H9 (cell line): ENCODE results near the gene TCF7L2. TPM values are rescaled to one million over a fixed set of nuclear protein-coding genes. Genes with fewer than 3 reads are reported as not detected.

ENCODE experiments used
- DNase-seq: peaks from one replicate; pipeline ENCODE4 v3.0.0-alpha.2; 2017
- H2AFZ ChIP-seq: one replicate; pipeline ENCODE4 v1.6.1; 2013; ENCODE audit warnings: mild to moderate bottlenecking, low read length, control low read depth, moderate library complexity
- H2AK5ac ChIP-seq: 2 replicates; pipeline ENCODE4 v1.6.1; 2013; ENCODE audit warnings: low read length, control low read depth, mixed read lengths; ENCODE audit not compliant: insufficient read length
- H2BK120ac ChIP-seq: one replicate; pipeline ENCODE4 v1.6.1; 2013; ENCODE audit warnings: low read depth, mild to moderate bottlenecking, low read length, control low read depth, inconsistent platforms; ENCODE audit not compliant: poor library complexity, severe bottlenecking
- H2BK12ac ChIP-seq: 2 replicates; pipeline ENCODE4 v1.6.1; 2013; ENCODE audit warnings: low read length, control low read depth, mixed read lengths, low read depth; ENCODE audit not compliant: insufficient read length
- H2BK15ac ChIP-seq: 2 replicates; pipeline ENCODE4 v1.6.1; 2013; ENCODE audit warnings: low read depth, low read length, control low read depth
- H2BK20ac ChIP-seq: one replicate; pipeline ENCODE4 v1.6.1; 2013; ENCODE audit warnings: low read depth, mild to moderate bottlenecking, low read length, control low read depth, inconsistent platforms; ENCODE audit not compliant: poor library complexity, severe bottlenecking
- H2BK5ac ChIP-seq: 2 replicates; pipeline ENCODE4 v1.6.1; 2013; ENCODE audit warnings: low read length, control low read depth, mixed read lengths; ENCODE audit not compliant: insufficient read length
- H3K14ac ChIP-seq: 2 replicates; pipeline ENCODE4 v1.6.1; 2013; ENCODE audit warnings: low read length, control low read depth; ENCODE audit not compliant: insufficient read depth
- H3K18ac ChIP-seq: 2 replicates; pipeline ENCODE4 v1.6.1; 2013; ENCODE audit warnings: low read depth, mild to moderate bottlenecking, mixed read lengths, low read length, control low read depth; ENCODE audit not compliant: insufficient read length
- H3K23ac ChIP-seq: 2 replicates; pipeline ENCODE4 v1.6.1; 2013; ENCODE audit warnings: low read length, control low read depth, mixed read lengths, low read depth; ENCODE audit not compliant: insufficient read length
- H3K23me2 ChIP-seq: 2 replicates; pipeline ENCODE4 v1.6.1; 2013; ENCODE audit warnings: low read depth, mild to moderate bottlenecking, mixed read lengths, low read length, control low read depth; ENCODE audit not compliant: insufficient read length, poor library complexity, severe bottlenecking
- H3K27ac ChIP-seq: 2 replicates; pipeline ENCODE4 v1.5.1; 2013; ENCODE audit warnings: low read length, control low read depth, mixed read lengths, low read depth; ENCODE audit not compliant: insufficient read length
- H3K27me3 ChIP-seq: 2 replicates; pipeline ENCODE4 v1.6.1; 2013; ENCODE audit warnings: low read length, control low read depth, inconsistent platforms; ENCODE audit not compliant: insufficient read depth
- H3K4ac ChIP-seq: 2 replicates; pipeline ENCODE4 v1.6.1; 2013; ENCODE audit warnings: low read depth, mild to moderate bottlenecking, control low read depth, inconsistent platforms, low read length, moderate library complexity
- H3K4me1 ChIP-seq: 2 replicates; pipeline ENCODE4 v1.6.1; 2013; ENCODE audit warnings: low read length, control low read depth, inconsistent platforms; ENCODE audit not compliant: insufficient read depth
- H3K4me2 ChIP-seq: 2 replicates; pipeline ENCODE4 v1.6.1; 2013; ENCODE audit warnings: low read length, control low read depth, mixed read lengths; ENCODE audit not compliant: insufficient read length, insufficient read depth
- H3K56ac ChIP-seq: 2 replicates; pipeline ENCODE4 v1.6.1; 2013; ENCODE audit warnings: low read depth, mild to moderate bottlenecking, mixed read lengths, low read length, control low read depth; ENCODE audit not compliant: insufficient read length
- H3K79me1 ChIP-seq: 2 replicates; pipeline ENCODE4 v1.6.1; 2013; ENCODE audit warnings: low read depth, mild to moderate bottlenecking, moderate library complexity, low read length, control low read depth, inconsistent platforms; ENCODE audit not compliant: insufficient read depth, poor library complexity, severe bottlenecking
- H3K79me2 ChIP-seq: 2 replicates; pipeline ENCODE4 v1.6.1; 2013; ENCODE audit warnings: low read length, control low read depth, inconsistent platforms; ENCODE audit not compliant: insufficient read depth
- H3K9ac ChIP-seq: 2 replicates; pipeline ENCODE4 v1.6.1; 2013; ENCODE audit warnings: low read length, control low read depth, mixed read lengths; ENCODE audit not compliant: insufficient read length; ENCODE audit errors: extremely low read depth
- H3K9me3 ChIP-seq: one replicate; pipeline ENCODE4 v1.6.1; 2013; ENCODE audit warnings: low read depth, low read length, inconsistent platforms; ENCODE audit not compliant: control insufficient read depth
- H3T11ph ChIP-seq: one replicate; pipeline ENCODE4 v1.6.1; 2013; ENCODE audit warnings: mild to moderate bottlenecking, low read length, control low read depth, inconsistent platforms
- H4K20me1 ChIP-seq: one replicate; pipeline ENCODE4 v1.6.1; 2013; ENCODE audit not compliant: control insufficient read depth, insufficient read length, insufficient read depth
- H4K5ac ChIP-seq: 2 replicates; pipeline ENCODE4 v1.6.1; 2013; ENCODE audit warnings: low read depth, mild to moderate bottlenecking, mixed read lengths, low read length, control low read depth; ENCODE audit not compliant: insufficient read length
- H4K8ac ChIP-seq: replicated peaks from 2 replicates; pipeline ENCODE4 v1.6.1; 2013; ENCODE audit warnings: low read length, control low read depth, mixed read lengths, low read depth; ENCODE audit not compliant: insufficient read length
- H4K91ac ChIP-seq: 2 replicates; pipeline ENCODE4 v1.6.1; 2013; ENCODE audit warnings: low read depth, mild to moderate bottlenecking, moderate library complexity, mixed read lengths, low read length, control low read depth; ENCODE audit not compliant: insufficient read length
- H3K27ac Mint-ChIP-seq, 3 experiments: 2 replicates in 2 of 3; 3 replicates in 1 of 3; pipeline ENCODE4 v1.8.0; 2020 to 2021; ENCODE audit warnings: mixed read lengths in 3 of 3, mild to moderate bottlenecking in 1 of 3, moderate library complexity in 1 of 3
- H3K27me3 Mint-ChIP-seq: 2 replicates; pipeline ENCODE4 v1.8.0; 2021; ENCODE audit warnings: low read depth, mild to moderate bottlenecking, moderate library complexity, mixed read lengths
- H3K36me3 Mint-ChIP-seq, 3 experiments: 2 replicates in 2 of 3; 3 replicates in 1 of 3; pipeline ENCODE4 v1.8.0; 2020 to 2021; ENCODE audit warnings: low read depth in 3 of 3, mixed read lengths in 3 of 3; ENCODE audit not compliant: insufficient read depth in 1 of 3
- H3K4me1 Mint-ChIP-seq, 2 experiments: 2 replicates each; pipeline ENCODE4 v1.8.0; 2020; ENCODE audit warnings: mixed read lengths in 2 of 2
- H3K4me3 Mint-ChIP-seq, 2 experiments: 2 replicates in 1 of 2; 3 replicates in 1 of 2; pipeline ENCODE4 v1.8.0; 2020 to 2021; ENCODE audit warnings: mild to moderate bottlenecking in 2 of 2, mixed read lengths in 2 of 2, moderate library complexity in 1 of 2
- H3K9me3 Mint-ChIP-seq, 2 experiments: 2 replicates in 1 of 2; 3 replicates in 1 of 2; pipeline ENCODE4 v1.8.0; 2020; ENCODE audit warnings: mild to moderate bottlenecking in 2 of 2, mixed read lengths in 2 of 2, moderate library complexity in 1 of 2
- CTCF ChIP-seq: fragments of 200-600 bp; sonication (generic); conservative IDR thresholded peaks from 3 replicates; pipeline ENCODE4 v1.8.0; 2021; ENCODE audit warnings: antibody characterized with exemption, mild to moderate bottlenecking
- WGBS: extraction: QIAGEN DNeasy Blood & Tissue Kit; methylation state at CpG from one replicate; pipeline ENCODE4 v1.1.7; 2013; ENCODE audit warnings: missing lambda C conversion rate, low lambda C conversion rate, mixed read lengths; ENCODE audit not compliant: insufficient read length; ENCODE audit errors: extremely low coverage; 5-methylcytosine and 5-hydroxymethylcytosine counted together
- total RNA-seq: library from RNA; stranded (reverse); gene quantifications from 2 replicates; pipeline ENCODE4 v1.2.1, GENCODE V29; 2021

The TCF7L2 gene
- total RNA-seq, 1 experiment from 2014 or later, result 71.1 TPM

GRCh38 chr10:113182154-113182553, 232.1 kb downstream of the TCF7L2 start:
- Histone ChIP-seq H3K9ac (no peak overlapping the region), H3K18ac (no peak overlapping the region), H2BK120ac (no peak overlapping the region), H4K5ac (no peak overlapping the region), H3T11ph (no peak overlapping the region), H3K4me2 (no peak overlapping the region), H3K79me1 (no peaks in the 10 kb centered on the region), H3K79me2 (no peaks in the 10 kb centered on the region), H2BK12ac (no peak overlapping the region), H4K20me1 (peaks cover 4% of the 10 kb centered on the region), H4K8ac (no peak overlapping the region), H3K23me2 (no peaks in the 10 kb centered on the region), H2BK5ac (no peak overlapping the region), H3K56ac (no peak overlapping the region), H3K27ac (no peak overlapping the region), H3K23ac (no peak overlapping the region), H3K9me3 (no peaks in the 10 kb centered on the region), H2BK20ac (no peak overlapping the region), H3K14ac (no peak overlapping the region), H4K91ac (no peak overlapping the region), H2AK5ac (no peak overlapping the region), H3K4ac (no peak overlapping the region), H3K27me3 (no peaks in the 10 kb centered on the region), H2AFZ (no peak overlapping the region), H3K4me1 (peaks cover 5% of the 10 kb centered on the region), H2BK15ac (no peak overlapping the region)
- Mint-ChIP-seq H3K4me3 (no peak overlapping the region), H3K27ac (no peak overlapping the region), H3K4me1 (peaks cover 34 to 35% of the 10 kb centered on the region in 2 experiments), H3K27me3 (peaks cover 2% of the 10 kb centered on the region; the same call in 1 of the 2 replicates), H3K36me3 (no peaks in the 10 kb centered on the region), H3K9me3 (no peaks in the 10 kb centered on the region)
- no peak for DNase-seq
- WGBS, result no CpG with 5 or more reads among the region's 3 CpGs
- TF ChIP-seq CTCF, result no peak
